SK-N-MC (cell line): ENCODE results near the gene RPLP2.

Experiments
- EZH2 ChIP-seq: fragments of 200-600 bp; sonication (generic); IDR thresholded peaks from one replicate; pipeline ENCODE4 v1.6.1; 2017; ENCODE audit warnings: antibody characterized with exemption
- FOXP2 ChIP-seq: optimal IDR thresholded peaks from 2 replicates; pipeline ENCODE3; 2011; ENCODE audit warnings: mild to moderate bottlenecking, moderate library complexity; ENCODE audit not compliant: insufficient read depth; ENCODE audit errors: extremely low read length, control extremely low read depth
- POLR2AphosphoS5 ChIP-seq: IDR thresholded peaks from 2 replicates; pipeline ENCODE4 v1.6.1; 2012; ENCODE audit warnings: mild to moderate bottlenecking, low read depth, low read length, borderline replicate concordance

GRCh38 chr11:816433-816779 lies 6.6 kb downstream of the RPLP2 start:
- no peak for TF ChIP-seq EZH2
- TF ChIP-seq POLR2AphosphoS5, result 0 out of 2 replicates have a peak, but pooled peaks have one; percentile 19
- TF ChIP-seq FOXP2, result no peak
